ENCODE results near the gene UBXN6.

The UBXN6 gene

GRCh38 chr19:4443188-4443587, 14.4 kb downstream of the UBXN6 start:
- in situ Hi-C loops (cut with MboI; ENCODE audit: low sequenced_read_pairs), result no loop called here

- in situ Hi-C loops (cut with MboI; ENCODE audit: low sequenced_read_pairs), result no loop called here
Observed at GRCh38 chr19:4442819-4443146, 14.8 kb downstream of the UBXN6 start.

- in situ Hi-C loops (cut with MboI; ENCODE audit: low sequenced_read_pairs), result no loop called here
Observed at GRCh38 chr19:4441994-4442818, 15.4 kb downstream of the UBXN6 start.

- in situ Hi-C loops (cut with MboI; ENCODE audit: low sequenced_read_pairs), result no loop called here
Observed at GRCh38 chr19:4439243-4439642, 18.4 kb downstream of the UBXN6 start.

- in situ Hi-C loops (cut with MboI; ENCODE audit: low sequenced_read_pairs), result no loop called here
Observed at GRCh38 chr19:4437103-4437502, 20.5 kb downstream of the UBXN6 start.

- in situ Hi-C loops (cut with MboI; ENCODE audit: low sequenced_read_pairs), result no loop called here
Observed at GRCh38 chr19:4436231-4436630, 21.4 kb downstream of the UBXN6 start.

- in situ Hi-C loops (cut with MboI; ENCODE audit: low sequenced_read_pairs), result no loop called here
Observed at GRCh38 chr19:4434391-4434790, 23.2 kb downstream of the UBXN6 start.

- in situ Hi-C loops (cut with MboI; ENCODE audit: low sequenced_read_pairs), result no loop called here
Observed at GRCh38 chr19:4432918-4433506, 24.6 kb downstream of the UBXN6 start.

- in situ Hi-C loops (cut with MboI; ENCODE audit: low sequenced_read_pairs), result no loop called here
Observed at GRCh38 chr19:4431808-4432674, 25.6 kb downstream of the UBXN6 start.

GRCh38 chr19:4431296-4431695, 26.3 kb downstream of the UBXN6 start:
- in situ Hi-C loops (cut with MboI; ENCODE audit: low sequenced_read_pairs), result no loop called here

GRCh38 chr19:4430760-4431159, 26.8 kb downstream of the UBXN6 start:
- in situ Hi-C loops (cut with MboI; ENCODE audit: low sequenced_read_pairs), result no loop called here

GRCh38 chr19:4429771-4430171, 27.8 kb downstream of the UBXN6 start:
- in situ Hi-C loops (cut with MboI; ENCODE audit: low sequenced_read_pairs), result no loop called here

- in situ Hi-C loops (cut with MboI; ENCODE audit: low sequenced_read_pairs), result no loop called here
Observed at GRCh38 chr19:4429256-4429655, 28.3 kb downstream of the UBXN6 start.

- in situ Hi-C loops (cut with MboI; ENCODE audit: low sequenced_read_pairs), result no loop called here
Observed at GRCh38 chr19:4428326-4428975, 29.1 kb downstream of the UBXN6 start.

- in situ Hi-C loops (cut with MboI; ENCODE audit: low sequenced_read_pairs), result no loop called here
Observed at GRCh38 chr19:4425537-4425936, 32.1 kb downstream of the UBXN6 start.

- in situ Hi-C loops (cut with MboI; ENCODE audit: low sequenced_read_pairs), result no loop called here
Observed at GRCh38 chr19:4423416-4424126, 34.0 kb downstream of the UBXN6 start.

GRCh38 chr19:4416268-4416667, 41.3 kb downstream of the UBXN6 start:
- in situ Hi-C loops (cut with MboI; ENCODE audit: low sequenced_read_pairs), result no loop called here

GRCh38 chr19:4415352-4415751, 42.2 kb downstream of the UBXN6 start:
- in situ Hi-C loops (cut with MboI; ENCODE audit: low sequenced_read_pairs), result no loop called here

GRCh38 chr19:4414800-4415321, 42.7 kb downstream of the UBXN6 start:
- in situ Hi-C loops (cut with MboI; ENCODE audit: low sequenced_read_pairs), result no loop called here

- in situ Hi-C loops (cut with MboI; ENCODE audit: low sequenced_read_pairs), result no loop called here
Observed at GRCh38 chr19:4414144-4414799, 43.3 kb downstream of the UBXN6 start.
